Adipose tissue (tissue), 3 donors: ENCODE results near the gene AQP3. TPM values are rescaled to one million over a fixed set of nuclear protein-coding genes. Genes with fewer than 3 reads are reported as not detected.
"Not testable (repeated sequence)": the region's sequence is repeated elsewhere in the genome, so short reads cannot be mapped to it uniquely, and the experiment has no call there.

Experiments used
- H3K27ac ChIP-seq: one replicate; pipeline ENCODE4 v1.5.1; 2013; ENCODE audit warnings: low read depth, low read length
- WGBS, 3 donors: extraction: QIAGEN DNeasy Blood & Tissue Kit; methylation state at CpG; one replicate each; pipeline ENCODE4 v1.1.7; 2013; 5-methylcytosine and 5-hydroxymethylcytosine counted together
- polyA plus RNA-seq, 3 donors: library from polyadenylated mRNA; stranded (reverse); fragments of 200-250 nt; gene quantifications; one replicate each; pipeline ENCODE4 v1.2.3, GENCODE V29; 2013
- donor health status: healthy with polysubstance abuse.
- donor health status: Bipolar disorder and iron deficiency.
- donor health status: healthy.

The AQP3 gene
- polyA plus RNA-seq, 3 donors, result 6.6 to 11.4 (median 6.6) TPM

DNA sequence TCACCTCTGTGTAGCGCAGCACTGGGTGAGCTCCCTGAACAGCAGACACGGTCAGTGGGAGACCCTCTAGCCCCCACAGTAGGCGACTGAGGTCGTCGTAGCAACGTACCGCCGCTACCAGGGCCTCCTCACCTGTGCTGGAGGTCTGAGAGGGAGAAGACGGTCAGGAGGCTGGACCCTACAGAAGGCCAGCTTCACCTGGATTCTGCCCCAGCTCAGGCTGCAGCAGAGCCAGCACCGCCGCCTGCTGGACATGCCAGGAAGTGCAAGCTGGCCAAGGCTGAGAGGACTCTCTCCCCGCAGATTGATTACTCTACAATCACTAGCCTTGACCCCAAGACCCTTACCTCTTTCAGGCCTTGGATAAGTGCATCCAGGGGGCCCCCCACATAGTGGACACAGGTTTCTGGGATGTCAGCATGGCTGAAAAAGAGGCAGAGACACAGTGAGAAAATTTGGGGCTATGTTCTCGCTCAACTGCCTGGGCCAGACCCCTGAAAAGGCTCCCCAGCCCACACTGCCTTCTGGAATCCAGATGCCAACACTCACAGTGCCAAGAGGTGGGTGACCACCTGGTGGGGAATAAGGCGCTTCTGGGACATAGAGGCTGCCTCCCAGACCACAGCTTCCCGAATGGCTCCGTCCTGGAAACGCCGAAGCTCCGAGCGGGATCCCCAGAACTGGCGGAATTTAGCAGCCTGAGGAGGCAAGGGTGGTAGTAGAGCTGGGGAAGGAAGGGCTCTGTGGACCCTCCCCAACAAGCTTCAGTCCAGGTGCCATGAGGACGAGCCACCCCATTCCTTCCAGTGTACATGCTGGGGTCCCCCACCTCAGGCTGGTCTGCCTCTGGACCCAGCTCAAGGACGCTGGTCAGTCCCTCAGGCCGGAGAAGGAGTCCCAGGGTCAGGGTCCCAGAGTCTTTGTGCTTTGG is 19.4 kb upstream of the AQP3 start:
- H3K27ac ChIP-seq, result no peak overlapping the region
- 75 to 81% (median 80%) methylated on average over 22 to 24 of the region's 24 CpGs for WGBS, 3 donors

DNA sequence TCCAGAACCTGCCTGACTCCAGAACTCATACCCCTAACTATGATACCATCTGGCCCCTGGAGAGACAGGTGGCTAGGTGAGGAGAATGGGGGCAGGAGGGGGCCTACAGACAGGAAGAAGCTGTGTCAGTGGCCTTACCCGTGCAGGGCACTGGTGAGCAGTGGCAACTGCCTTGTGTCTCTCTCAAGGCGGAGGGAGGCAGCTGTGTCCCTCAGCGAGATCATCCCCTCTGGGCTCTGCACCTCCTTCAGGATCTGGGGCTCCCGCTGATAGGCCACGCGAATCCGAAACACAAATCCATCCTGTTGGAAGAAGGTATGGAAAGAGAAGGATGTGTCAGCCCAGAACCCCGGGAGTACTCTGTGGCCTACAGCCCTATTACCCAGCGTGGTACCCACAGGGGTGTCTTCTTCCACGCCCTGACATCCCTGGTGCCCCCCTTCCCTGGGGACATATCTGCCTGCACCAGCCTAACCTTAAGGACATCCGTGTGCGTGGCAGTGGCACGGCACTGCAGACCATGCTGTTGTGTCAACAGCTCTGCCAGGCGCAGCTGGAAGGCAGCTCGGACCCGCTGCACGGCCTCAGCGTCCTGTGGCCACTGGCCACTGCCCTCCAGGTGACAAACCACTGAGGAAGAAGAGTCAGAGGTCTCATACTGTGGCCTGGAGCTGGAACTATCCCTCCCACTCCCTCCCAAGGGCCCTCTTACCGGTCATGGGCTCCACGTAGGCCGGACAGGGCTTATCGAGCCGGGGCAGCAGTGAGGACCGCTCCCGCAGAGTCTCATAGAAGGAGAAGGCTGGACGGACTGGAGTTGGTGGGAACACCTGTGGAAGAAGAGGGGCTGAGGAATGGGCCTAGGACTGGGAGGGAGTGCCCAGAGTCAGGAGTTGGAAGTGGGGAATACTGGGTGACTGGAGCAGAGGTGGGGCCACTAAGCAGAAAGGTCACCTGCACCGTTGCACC is 18.5 kb upstream of the AQP3 start:
- no peak overlapping the region for H3K27ac ChIP-seq
- 95 to 97% (median 95%) methylated on average over 26 to 27 of the region's 27 CpGs for WGBS, 3 donors

DNA sequence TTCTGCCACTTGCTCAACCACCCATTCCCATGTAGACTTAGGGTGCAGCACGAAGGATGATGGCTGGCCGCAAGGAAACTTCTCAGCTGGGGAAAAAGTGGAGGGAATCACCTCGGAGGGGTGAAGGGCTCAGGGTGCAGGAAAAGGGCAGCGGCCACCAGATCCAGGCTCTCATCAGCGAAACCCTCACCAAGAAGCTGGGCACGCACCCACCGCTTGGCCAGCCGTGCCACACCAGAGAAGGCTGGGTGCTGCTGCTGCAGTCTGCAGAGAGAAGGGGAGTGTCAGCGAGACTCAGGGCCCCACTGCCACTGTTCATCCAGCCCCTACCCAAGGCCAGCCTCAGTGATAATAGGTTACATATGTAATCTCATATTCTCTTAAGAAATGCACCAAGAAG is 17.7 kb upstream of the AQP3 start:
- H3K27ac ChIP-seq, result no peak overlapping the region
- 92 to 95% (median 93%) methylated on average over 9 of the region's 9 CpGs for WGBS, 3 donors

DNA sequence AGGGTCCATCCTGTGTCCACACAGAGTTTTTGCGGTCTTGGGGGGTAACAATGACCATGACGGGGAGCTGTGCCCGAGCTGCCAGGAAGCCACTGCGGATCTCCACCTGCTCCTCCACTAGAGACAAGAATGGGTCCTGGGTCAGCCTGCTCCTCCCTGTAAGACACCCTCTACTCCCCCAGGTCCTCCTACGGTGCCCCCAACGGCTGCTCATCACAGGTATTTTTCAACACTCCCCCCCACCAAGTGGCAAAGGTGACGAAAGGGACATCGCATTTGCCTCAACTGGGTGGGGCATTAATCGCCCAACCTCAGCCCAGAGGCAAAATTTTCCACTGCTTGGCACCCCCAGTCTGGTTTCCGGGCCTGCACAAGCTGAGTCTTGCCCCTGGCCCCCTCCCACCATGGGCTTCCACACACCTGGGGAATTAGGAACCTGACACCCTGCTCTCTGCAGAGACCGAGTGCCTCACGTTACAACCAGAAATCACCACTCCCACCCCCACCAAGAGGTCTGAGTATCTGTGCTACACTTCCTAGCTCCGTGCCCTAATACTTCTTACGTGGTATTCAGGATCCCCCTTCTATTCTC is 16.7 kb upstream of the AQP3 start:
- H3K27ac ChIP-seq, result no peak overlapping the region
- WGBS, 3 donors, result 90 to 93% (median 91%) methylated on average over 14 of the region's 14 CpGs

DNA sequence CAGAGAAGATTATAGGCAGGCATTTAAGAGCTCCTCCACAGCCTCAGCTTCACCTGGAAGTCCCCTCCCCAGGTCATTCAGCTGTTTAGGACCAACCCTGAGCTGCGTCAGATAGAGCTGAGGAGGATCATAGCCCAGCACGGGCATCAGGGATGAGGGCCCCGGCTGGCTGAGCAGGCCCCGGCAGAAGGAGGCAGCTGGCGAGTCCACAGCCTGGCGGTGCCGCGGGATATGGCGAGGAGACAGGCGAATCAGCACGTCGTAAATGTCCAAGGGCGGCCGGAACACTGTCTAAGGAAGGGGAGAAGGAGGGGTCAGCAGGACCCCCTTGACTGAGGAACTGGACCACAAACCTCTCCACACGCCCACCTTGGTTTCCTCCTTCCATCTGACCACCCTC is 15.8 kb upstream of the AQP3 start:
- 94 to 96% (median 95%) methylated on average over 14 to 15 of the region's 15 CpGs for WGBS, 3 donors
- no peak overlapping the region for H3K27ac ChIP-seq

DNA sequence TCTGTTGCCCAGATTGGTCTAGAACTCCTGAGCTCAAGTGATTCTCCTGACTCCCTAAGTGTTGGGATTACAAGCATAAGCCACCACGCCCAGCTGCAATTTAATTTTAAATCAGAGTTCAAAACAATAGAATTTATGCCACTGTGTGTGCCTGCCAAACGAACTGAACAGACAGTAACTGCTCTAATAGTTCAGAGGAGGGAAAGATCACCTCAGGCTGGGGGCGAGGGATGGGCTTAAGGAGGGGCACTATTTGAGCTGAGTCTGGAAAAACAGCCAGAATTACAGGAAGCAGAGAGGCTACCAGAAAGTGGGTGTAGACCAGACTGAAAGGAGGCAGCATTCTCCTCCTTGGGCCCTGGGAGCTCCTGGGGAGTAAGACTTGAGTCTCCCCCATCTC is 14.1 kb upstream of the AQP3 start:
- 71 to 85% (median 78%) methylated on average over 3 of the region's 3 CpGs for WGBS, 3 donors
- no peak overlapping the region for H3K27ac ChIP-seq

DNA sequence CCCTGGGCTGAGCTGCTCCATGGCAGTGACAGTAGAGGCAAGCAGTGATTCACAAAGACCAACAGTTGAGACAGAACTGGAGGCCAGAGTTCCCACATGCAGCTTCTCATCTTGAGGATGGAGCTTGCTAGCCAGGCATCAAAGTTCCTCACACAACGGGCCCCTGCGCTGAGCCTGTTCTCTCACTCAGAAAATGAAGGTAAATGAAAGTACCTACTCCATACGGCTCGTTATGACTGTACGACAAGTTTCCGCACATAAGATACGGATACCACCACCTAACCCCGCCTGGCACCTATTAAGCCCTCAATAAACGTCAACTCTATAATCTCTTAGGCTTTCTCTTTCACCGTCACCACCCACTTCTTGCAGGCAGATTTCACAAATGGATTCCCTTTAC is 13.5 kb upstream of the AQP3 start:
- 91 to 94% (median 92%) methylated on average over 10 of the region's 10 CpGs for WGBS, 3 donors
- no peak overlapping the region for H3K27ac ChIP-seq

DNA sequence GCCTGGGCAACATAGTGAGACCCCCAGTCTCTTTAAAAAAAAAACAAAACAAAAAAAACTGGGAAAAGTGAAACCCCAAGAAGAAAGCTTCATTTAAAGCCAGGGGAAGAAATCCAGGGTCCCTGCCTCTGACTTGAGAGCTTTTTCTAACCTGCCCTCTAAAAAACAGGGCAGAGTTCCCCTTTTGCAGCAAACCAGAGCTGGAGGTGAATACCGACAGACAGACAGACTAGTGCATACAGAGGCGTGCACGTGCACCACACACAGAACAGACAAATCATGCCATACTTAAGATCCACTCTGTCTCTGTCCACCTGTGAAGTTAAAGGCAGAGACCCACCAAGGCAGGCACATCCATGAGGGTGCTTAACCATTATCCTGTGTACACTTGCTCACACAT is 11.7 kb upstream of the AQP3 start:
- H3K27ac ChIP-seq, result no peak overlapping the region
- WGBS, 3 donors, result 54 to 78% (median 67%) methylated on average over 3 of the region's 3 CpGs

DNA sequence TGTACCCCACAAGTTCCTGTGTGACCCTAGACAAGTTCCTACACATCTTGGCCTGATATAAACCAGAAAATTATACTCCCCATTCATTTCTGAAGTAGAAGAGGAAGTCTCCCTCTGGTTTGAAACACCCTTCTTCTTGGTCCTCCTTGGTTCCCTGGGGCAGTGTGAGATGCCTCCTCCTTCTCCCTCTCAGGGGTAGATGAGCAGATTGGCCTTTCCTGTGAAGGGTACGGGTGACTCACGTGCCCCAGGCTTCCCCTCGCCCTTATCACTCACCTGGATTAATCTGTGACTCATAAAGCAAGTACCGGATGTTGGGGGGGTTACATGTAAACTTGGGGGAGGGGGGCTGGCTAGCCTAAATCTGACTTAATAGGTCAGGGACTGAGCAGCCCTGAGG is 11.1 kb upstream of the AQP3 start:
- H3K27ac ChIP-seq, result no peak overlapping the region
- WGBS, 3 donors, result 15 to 63% (median 62%) methylated on average over 4 of the region's 4 CpGs

DNA sequence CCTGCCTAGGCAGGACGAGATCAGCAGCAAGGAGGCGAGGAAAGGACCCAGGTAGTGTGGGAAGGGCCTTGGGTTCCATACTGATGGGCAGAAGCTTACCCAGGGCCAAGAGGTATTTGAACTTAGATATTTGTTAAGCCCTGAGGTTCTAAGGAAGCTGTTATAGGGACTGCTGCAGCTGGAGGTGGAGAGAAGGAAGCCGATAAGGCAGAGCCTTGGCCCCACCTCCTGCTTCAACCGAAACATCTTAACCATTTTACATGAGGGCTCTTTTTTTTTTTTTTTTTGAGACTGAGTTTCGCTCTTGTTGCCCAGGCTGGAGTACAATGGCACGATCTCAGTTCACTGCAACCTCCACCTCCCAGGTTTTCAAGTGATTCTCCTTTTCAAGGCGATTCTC is 8.6 kb upstream of the AQP3 start:
- no peak overlapping the region for H3K27ac ChIP-seq
- 74 to 90% (median 80%) methylated on average over 7 of the region's 7 CpGs for WGBS, 3 donors

DNA sequence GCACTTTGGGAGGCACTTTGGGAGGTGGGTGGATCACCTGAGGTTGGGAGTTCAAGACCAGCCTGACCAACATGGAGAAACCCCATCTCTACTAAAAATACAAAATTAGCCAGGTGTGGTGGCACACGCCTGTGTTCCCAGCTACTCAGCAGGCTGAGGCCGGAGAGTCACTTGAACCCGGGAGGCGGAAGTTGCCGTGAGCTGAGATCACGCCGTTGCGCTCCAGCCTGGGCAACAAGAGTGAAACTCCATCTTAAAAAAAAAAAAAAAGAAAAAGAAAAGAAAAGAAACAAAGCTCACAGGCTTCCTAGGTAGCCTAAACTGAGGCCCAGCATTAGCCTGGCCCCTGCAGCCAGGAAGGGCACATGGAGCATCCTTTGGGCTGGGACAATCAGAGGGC is 8.1 kb upstream of the AQP3 start:
- WGBS, 3 donors, result 93 to 97% (median 95%) methylated on average over 8 of the region's 8 CpGs
- H3K27ac ChIP-seq, result not testable (repeated sequence)

DNA sequence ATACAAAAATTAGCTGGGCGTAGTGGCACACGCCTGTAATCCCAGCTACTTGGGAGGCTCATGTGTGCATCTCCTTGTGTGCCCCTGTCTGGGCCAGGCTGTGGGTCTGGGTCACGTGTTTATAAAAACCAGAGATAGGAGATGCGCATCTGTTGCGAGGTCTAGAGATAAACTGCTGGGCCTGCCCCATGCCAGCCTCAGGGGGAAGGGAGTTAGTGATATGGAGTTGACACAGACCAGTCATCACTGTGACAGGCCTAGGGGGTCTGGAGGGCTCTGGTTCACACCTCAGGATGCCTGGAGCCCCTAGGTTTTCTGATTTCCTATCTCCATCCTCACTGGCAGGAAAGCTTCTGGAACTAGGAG is 7.3 kb upstream of the AQP3 start:
- 86 to 94% (median 93%) methylated on average over 5 of the region's 5 CpGs for WGBS, 3 donors
- H3K27ac ChIP-seq, result not testable (repeated sequence)

DNA sequence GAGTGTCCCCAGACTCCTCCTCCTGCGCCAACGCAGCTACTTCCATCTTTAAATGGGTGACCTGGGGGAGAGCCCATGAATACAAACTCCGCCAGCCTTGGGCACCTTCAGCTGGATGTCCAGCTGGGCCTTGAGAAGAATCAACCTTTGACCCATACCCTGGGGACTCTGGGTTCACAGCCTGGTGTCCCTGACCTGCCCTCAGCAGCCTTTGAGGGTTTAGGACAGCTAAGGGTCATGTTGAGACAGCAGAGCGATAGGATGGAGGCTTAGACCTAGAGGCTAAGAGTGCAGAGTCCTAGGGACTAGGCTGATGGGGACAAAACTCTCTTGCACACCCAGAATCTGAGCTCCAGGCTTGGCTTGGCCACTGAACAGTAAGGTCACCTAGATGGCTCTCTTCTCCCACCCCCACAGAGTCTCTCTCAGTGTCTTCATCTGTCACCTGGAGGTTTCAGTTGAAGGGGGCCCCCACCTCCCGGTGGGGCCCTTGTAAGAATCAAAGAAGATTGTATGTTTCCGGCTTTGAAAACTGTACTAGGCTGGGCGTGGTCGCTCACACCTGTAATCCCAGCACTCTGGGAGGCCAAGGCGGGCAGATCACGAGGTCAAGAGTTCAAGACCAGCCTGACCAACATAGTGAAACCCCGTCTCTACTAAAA is 6.7 kb upstream of the AQP3 start:
- WGBS, 3 donors, result 87 to 90% (median 89%) methylated on average over 11 of the region's 11 CpGs
- no peak overlapping the region for H3K27ac ChIP-seq

DNA sequence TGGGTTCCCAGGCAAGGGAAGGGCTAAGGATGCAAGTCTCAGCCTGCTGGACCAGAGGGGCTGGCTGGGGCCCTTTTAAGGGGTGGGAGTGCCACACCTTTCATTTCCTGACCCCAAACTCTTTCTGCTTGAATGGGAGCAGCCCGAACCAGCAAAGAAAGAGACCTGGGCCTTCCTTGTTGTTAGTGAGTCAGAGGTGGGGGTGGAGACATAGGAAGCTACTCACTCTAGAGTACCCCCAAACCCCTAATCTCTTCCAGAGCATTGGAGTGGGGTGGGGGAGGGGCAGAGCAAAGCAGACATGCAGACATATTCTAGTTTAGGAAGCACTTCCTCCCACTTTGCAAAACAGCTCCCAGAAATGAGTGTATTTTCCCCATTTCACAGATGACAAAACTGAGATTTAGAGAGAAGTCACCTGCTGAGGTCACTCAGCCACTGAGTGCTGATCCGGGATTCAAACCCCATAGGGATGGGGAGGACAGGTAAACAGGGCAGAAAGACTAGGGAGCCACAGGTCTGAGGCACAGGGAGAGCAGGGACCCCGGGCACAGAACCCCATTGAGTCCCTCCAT is 6.0 kb upstream of the AQP3 start:
- WGBS, 3 donors, result 63 to 78% (median 77%) methylated on average over 3 of the region's 3 CpGs
- no peak overlapping the region for H3K27ac ChIP-seq

DNA sequence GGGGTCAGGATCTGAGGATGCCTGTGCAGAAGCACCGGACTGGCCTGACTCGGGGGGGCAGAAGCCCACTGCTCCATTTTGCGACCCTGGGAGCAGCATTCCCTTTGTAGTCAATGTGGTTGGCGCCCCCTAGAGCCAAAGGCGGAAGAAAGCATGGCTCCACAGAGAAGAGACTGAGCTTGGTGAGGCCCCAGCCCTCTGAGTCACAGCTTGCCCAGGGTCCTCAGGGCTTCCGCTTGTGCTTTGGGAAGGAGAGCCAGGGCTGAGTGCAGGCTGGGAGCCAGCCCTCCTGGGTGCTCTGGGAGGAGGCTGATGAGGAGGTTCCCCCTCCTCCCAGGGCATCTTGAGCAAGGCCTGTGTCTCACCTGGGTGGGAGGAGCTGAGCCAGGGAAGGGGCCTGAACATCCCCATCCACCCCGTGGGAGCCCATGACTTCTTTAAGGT is 5.5 kb upstream of the AQP3 start:
- 23 to 28% (median 24%) methylated on average over 7 of the region's 7 CpGs for WGBS, 3 donors

DNA sequence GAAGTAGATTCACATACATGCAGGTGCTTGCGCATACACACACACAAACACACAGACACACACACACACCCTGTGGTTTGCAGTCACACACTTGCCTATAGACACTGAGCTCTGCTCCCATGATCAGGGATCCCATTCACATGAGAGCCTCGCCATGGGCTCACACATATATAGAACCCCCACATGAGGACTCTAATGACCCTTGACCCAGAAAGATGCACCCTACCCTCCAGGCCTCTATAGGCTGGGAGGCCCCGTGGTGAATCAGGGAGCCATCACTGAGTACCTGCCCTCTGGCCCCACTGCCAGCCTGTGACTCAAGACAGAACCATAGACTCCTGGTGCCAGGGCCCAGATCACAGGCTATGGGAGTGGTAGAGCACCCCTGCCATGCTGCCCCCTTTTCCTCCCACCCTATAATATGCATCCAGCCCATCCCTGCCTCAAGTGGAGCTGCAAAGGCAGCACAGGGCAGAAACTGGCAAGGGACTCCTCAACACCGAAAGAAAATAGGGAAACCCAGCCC is 3.3 kb upstream of the AQP3 start:
- 92 to 96% (median 94%) methylated on average over 4 of the region's 4 CpGs for WGBS, 3 donors
- H3K27ac ChIP-seq, result no peak overlapping the region

More for the DNA sequence above, 5.5 kb upstream of the AQP3 start:
- no peak overlapping the region for H3K27ac ChIP-seq

DNA sequence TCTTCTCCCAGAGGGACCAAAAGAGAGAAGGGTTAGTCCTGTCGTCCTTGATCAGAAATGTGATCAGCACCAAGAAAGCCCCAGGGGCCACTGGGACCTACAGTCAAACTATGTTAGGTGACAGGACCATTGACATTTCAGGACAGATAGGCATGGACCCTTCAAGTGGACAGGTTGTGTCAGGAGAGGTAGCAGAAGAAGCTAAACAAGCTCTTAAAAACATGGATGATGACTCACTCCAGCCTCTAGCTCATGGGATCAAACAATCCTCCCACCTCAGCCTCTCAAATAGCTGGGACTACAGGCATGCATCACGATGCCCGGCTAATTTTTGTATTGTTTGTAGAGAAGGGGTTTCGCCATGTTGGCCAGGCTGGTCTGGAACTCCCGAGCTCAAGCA is 2.3 kb upstream of the AQP3 start:
- 92 to 96% (median 95%) methylated on average over 5 of the region's 5 CpGs for WGBS, 3 donors
- H3K27ac ChIP-seq, result no peak overlapping the region
